ENCODE measurements around the gene OR2J2.

- no peak for TF ChIP-seq POLR2A (IDR thresholded peaks at IDR 0.05)
- no peak for TF ChIP-seq CTCF (IDR thresholded peaks at IDR 0.05)
- no peak for TF ChIP-seq POLR2AphosphoS5 (IDR thresholded peaks at IDR 0.05)
Measured at GRCh38 chr6:29153083-29153482, 17.6 kb upstream of the OR2J2 start.
